NCI-H2081 treated with DMSO at 0.1 percent for 48 hours (cell line): Measurements from ENCODE around the gene TMEM256.

Experiments used
- DNase-seq: peaks from one replicate; lab custom pipeline; 2025; lab: John Stamatoyannopoulos, UW

Gene TMEM256

DNA sequence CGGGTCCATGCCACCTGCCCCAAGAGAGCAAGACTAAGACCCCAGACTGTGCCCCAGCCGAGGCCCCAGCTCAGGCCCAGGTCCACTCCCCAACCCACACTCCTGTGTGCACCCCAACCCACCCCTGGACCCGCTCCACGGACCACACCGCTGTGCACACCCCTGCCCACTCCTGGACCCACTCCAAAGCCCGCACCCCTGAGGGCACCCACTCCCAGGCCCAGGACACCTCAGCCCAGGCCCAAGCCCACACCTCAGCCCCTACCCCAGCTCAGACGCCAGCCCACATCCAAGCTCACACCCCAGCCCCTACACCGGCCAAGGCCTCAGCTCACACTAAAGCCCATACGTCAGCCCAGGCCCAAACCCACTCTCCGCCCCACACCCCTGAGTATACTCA, 25.8 kb upstream of the TMEM256 start:
- DNase-seq, result no peak

DNA sequence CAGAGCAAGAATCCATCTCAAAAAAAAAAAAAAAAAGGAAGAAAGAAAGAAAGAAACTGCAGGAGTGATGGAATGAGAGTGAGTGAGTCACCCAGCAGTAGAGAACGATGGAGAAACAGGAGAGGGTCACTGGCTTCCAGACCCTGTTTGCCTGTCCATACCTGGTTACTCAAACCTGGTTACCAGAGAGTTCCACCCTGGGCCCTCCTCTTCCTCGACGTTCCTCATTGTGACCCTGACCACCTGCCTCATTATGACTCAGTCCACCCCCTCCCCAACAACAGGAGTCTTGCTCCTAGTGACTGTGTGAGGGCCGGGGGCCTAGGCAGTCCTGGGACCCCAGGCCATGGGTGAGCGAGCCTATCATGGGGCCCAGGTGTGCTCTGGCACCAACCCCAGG, 24.7 kb upstream of the TMEM256 start, which contains the start of gene SPEM3:
Gene SPEM3 (plus strand): TSS at position 301 of the 400 bp plus-strand sequence. CDS start 46 bp downstream, at position 347.
- no peak for DNase-seq

DNA sequence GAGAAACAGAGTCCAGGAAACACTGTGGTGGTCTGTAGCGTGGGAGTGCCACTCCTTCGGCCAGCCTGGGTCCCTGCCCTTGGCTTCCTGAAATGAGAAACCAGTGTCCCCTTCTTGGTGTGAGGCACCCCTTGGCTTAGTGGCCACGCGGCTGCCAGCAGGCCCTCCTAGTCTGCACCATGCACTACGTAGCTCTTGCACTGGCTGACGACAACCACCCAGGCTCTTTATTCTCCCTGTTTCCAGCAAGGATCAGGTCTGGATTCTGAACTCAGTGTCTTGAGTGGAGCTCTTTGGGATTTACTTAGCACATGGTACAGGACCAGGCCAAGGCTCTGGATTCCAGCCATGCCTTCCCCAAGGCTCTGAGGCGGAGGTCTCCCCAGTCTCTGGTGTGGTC, 23.7 kb upstream of the TMEM256 start:
- DNase-seq, result no peak

DNA sequence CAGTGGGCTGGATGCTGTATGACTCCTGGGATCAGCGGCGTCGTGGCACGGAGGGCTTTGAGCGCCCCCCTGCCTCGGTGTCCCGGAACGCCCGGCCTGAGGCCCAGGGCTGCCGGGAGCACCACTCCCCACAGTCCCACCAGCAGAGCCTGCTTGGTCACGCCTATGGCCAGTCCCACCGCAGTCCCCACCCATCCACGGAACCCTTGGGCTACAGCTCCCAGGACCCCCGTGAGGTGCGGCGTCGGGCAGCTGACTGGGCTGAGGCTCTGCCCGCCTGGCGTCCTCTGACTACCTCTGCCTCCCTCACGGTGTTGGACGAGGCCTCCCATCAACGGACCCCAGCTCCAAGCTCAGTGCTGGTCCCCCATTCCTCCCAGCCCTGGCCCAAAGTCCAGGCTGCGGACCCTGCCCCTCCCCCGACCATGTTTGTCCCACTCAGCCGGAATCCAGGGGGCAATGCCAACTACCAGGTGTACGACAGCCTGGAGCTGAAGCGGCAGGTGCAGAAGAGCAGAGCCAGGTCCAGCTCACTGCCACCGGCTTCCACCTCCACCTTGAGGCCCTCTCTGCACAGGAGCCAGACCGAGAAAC, 23.1 kb upstream of the TMEM256 start:
- no peak for DNase-seq

DNA sequence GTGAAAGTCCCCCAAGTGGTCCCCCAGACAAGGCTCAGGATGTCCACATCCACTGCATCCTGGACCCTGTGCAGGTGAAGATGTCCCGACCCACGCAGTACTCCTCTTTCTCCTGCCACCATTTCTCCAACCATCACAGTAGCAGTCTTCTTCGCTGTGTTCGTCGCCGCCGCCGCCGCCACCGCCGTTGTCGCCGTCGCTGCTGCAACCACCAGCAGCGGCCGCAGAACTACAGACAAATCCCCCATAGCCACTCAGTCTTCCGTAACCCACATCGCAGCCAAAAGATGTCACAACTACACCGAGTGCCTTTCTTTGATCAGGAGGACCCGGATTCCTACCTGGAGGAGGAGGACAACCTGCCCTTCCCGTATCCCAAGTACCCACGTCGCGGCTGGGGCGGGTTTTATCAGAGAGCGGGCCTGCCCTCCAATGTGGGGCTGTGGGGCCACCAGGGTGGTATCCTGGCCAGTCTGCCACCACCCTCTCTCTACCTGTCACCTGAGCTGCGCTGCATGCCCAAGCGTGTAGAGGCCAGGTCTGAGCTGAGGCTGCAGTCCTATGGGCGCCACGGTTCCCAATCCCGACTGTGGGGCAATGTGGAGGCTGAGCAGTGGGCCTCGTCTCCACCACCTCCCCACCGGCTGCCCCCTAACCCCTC, 22.4 kb upstream of the TMEM256 start:
- DNase-seq, result no peak

DNA sequence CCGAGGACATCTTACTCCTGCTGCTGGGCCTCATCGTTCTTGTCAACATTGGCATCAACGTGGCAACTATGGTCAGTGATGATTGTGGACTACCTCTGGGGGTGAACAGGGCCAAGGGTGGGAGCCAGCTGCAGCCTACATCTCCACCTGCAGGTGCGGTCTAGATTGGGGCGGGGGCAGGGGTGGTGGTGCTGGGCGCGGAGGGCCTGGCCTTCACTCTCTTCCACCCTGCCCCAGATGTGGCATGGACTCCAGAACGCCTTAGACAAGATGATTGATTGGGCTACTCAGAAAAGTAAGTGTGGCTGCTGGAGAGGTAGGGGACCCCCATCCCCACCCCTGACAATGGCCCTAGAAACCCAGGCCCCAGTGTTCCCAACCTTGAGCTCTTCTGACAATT, 21.9 kb upstream of the TMEM256 start:
- DNase-seq, result no peak

DNA sequence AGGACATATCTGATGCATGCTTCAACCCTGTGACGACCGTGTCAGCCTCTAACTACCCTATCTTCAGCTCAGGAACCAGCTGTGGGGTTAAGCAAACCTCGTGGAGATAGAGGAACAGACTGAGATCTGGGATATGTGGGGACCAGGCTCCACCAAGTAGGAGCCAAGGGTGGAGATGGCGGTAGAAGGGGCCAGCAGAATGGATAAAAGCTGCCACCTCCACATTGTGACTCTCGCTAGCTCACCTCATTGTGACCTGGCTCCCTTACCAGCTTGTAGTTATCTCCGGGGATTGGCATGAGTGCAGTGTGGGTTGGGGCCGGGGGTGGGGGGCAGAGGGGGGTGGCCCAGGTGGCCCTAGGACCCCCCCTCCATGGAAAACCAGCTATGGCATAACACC, 21.4 kb upstream of the TMEM256 start, which contains the start of gene SPEM2:
Gene SPEM2 (plus strand): TSS at position 301 of the 400 bp plus-strand sequence. CDS start 73 bp downstream, at position 374.
- no peak for DNase-seq

DNA sequence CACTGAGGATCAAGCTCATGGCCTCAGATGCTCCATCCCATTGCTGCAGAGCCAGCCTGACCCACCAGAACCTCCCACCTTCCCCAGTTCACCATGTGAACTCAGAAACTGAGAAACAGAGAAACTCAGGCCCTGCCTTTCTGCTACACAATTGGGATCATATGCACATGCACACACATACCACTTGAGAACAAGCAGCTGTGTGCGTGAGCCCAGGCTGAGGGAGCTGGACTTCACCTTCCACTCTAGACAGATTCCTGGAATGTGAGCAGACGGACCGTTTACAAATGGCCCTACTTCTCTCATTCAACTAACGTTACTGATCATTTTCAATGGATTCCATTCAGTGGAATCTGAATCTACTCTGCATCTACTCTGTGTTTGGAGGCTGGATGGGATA, 19.8 kb upstream of the TMEM256 start:
- no peak for DNase-seq

GRCh38 chr17:7421186-7421585, 17.3 kb upstream of the TMEM256 start:
- no peak for DNase-seq

DNA sequence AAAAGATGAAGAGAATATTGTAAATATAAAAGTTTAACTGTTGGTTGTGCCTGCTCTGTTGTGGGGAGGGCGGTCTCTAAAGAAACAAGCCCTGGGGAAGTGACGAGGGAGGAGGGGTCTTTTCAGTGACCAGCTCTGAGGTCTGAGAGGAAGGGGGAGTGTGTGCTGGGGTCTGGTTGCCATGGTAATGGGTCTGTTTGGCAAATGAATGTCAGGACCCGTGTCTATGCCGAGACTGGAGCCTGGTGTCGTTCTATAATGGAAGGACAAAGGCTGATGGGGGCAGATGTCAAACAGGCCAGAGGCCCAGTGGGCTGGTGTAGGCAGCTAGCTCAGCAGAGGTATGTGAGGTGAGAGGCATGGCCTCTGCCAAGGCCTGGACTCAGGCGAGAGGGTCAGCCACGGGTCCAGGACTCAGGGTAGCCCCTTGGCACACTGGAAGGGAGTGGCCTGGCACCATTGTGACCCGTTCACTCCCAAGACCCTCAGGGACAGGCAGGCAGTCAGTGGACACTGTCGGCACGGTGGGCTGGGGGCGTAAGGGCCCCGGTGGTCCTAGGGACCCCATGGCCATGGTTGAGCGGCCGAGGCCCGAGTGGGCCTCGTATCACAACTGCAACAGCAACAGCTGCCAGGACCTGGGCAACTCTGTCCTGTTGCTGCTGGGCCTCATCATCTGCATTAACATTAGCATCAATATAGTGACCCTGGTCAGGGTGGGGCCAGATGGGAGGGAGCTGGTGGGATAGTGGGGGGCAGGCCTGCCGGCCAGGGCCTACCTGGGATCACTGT, 16.1 kb upstream of the TMEM256 start, which contains the start of gene SPEM1:
Gene SPEM1 (plus strand): TSS at position 506 of the 792 bp plus-strand sequence. CDS start 61 bp downstream, at position 567.
- no peak for DNase-seq

DNA sequence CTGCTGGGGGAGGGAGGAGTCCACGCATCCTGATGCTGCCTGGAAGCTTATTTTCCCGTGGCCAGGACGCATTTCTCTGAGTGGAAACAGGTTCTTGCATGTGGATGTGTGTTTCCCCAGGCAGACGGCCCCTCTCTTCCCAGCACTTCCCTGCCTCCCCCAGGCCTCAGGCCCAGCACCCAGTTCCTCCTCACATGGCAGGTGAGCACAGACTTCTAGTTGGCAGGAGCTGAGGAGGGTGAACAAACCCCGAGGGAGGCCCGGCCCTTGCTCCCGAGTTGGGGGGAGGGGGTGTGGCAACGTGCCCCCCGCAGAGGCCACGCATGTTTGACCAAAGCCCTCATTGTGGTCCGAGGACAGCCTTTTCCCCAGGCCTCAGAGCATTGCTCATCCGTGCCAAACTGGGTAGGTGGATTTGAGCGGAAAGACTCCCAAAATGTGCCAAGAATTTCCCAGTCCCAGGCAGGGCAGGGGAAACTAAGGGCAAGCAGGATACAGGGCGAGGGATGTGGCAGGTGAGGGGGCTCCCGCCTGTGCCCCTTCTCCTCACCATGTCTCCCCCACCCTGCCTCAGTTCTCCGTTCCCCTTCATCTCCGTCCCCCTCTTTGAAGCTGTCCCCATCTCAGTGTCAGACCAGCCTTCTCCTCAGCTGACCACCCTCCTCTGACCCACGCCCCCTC, 14.7 kb upstream of the TMEM256 start:
- no peak for DNase-seq

DNA sequence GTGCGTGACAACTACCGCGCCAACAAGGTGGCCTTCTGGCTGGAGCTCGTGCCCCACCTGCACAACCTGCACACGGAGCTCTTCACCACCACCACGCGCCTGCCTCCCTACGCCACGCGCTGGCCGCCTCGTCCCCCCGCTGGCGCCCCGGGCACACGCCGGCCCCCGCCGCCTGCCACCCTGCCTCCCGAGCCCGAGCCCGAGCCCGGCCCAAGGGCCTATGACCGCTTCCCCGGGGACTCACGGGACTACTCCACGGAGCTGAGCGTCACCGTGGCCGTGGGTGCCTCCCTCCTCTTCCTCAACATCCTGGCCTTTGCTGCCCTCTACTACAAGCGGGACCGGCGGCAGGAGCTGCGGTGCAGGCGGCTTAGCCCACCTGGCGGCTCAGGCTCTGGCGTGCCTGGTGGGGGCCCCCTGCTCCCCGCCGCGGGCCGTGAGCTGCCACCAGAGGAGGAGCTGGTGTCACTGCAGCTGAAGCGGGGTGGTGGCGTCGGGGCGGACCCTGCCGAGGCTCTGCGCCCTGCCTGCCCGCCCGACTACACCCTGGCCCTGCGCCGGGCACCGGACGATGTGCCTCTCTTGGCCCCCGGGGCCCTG, 13.3 kb upstream of the TMEM256 start:
- DNase-seq, result no peak

DNA sequence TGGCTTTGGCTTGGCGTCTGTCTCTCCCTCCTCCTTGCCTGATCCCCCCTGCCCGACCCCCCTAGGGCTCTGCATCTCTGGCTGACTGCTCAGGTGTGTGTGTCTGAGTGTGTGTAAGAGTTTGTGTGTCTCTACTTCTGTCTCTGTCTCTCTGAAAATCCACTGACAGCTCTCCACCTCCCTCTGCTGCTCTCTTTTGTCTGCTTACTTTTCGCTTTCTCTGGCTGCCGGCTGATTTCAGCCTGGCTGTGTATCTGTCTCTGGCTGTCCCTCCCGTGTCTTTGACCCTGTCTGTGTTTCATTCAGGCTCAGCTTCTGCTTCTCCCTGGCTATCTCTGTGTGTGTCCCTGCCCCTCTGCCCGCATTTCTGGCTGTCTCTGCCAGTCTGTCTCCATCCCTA, 12.4 kb upstream of the TMEM256 start:
- no peak for DNase-seq

- DNase-seq, result no peak
Observed at GRCh38 chr17:7415784-7416183, 11.9 kb upstream of the TMEM256 start.

- DNase-seq, result no peak
Observed at GRCh38 chr17:7414837-7415236, 10.9 kb upstream of the TMEM256 start.

GRCh38 chr17:7413346-7413985, 9.6 kb upstream of the TMEM256 start:
- no peak for DNase-seq

DNA sequence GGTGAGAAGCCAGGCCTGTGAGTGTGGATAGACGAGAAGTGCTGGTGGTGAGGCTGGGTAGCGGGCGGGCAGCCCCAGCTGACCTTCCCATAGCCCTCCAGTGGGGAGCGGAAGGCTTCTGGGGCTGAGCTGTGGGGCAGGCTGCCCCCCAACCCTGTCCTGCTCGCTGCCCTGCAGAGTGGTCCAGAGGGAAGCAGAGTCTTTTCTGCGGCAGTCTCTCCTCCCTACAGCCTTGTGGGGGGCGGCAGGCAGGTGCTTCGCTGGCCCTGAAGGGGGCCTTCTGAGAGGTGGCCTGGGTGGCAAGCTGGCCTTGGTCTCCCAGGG, 7.5 kb upstream of the TMEM256 start:
- DNase-seq, result no peak

- no peak for DNase-seq
Observed at GRCh38 chr17:7410634-7411426, 6.9 kb upstream of the TMEM256 start.

GRCh38 chr17:7409716-7410115, 5.8 kb upstream of the TMEM256 start:
- no peak for DNase-seq

DNA sequence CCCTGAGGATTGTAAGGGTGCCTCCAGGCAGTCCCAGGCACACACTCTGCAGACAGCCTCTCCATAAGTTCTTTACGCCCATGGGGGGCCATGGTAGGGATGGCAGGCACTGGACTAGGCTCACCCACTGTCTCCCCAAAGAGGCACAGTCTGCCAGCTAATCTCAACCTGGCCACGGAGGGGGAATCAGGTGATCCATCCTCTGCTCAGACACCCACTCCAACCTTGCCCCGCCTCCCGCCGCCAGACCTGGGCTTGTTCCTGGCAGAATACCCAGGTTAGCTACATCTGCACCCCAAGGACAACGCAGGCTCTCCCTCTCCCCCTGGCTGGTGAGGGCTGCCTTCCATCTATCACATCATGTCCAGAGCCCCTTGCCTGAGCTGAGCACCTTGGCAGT, 5.0 kb upstream of the TMEM256 start:
- DNase-seq, result no peak

GRCh38 chr17:7408252-7408727, 4.4 kb upstream of the TMEM256 start:
- no peak for DNase-seq
